ENCODE results near the gene CYP2S1. TPM values are rescaled to one million over a fixed set of nuclear protein-coding genes. Genes with fewer than 3 reads are reported as not detected.
"Not testable (repeated sequence)": the region's sequence is repeated elsewhere in the genome, so short reads cannot be mapped to it uniquely, and the experiment has no call there.

CYP2S1 gene
- 10 to 100 TPM in 1 of 2 donors, 1 to 10 TPM in 1; 8.6 to 26.7 TPM for total RNA-seq
- 13.3 TPM for polyA plus RNA-seq (2013, experiment 1 of 2)
- 5.1 TPM for polyA plus RNA-seq (2013, experiment 2 of 2)
- long read RNA-seq, experiment 1, partial matches to known transcripts: 0 of 7 reads
- long read RNA-seq, experiment 1, other reads (novel, unspliced or antisense): 3 of 7 reads
- long read RNA-seq, experiment 2, transcript CYP2S1-201 (9 exons, 2,782 nt): major isoform, 26 of 36 reads
- long read RNA-seq, experiment 2, partial matches to known transcripts: 0 of 36 reads
- long read RNA-seq, experiment 2, other reads (novel, unspliced or antisense): 10 of 36 reads
- long read RNA-seq, experiment 3, transcript CYP2S1-201 (9 exons, 2,782 nt): major isoform, 45 of 54 reads
- long read RNA-seq, experiment 3, partial matches to known transcripts: 3 of 54 reads
- long read RNA-seq, experiment 3, other reads (novel, unspliced or antisense): 6 of 54 reads
- long read RNA-seq, experiment 4, partial matches to known transcripts: 1 of 3 reads
- long read RNA-seq, experiment 4, other reads (novel, unspliced or antisense): 0 of 3 reads

GRCh38 chr19:41192574-41193429 is at the start of gene CYP2S1:
TSS of gene CYP2S1 (plus strand) at chr19:41193219. CDS start at chr19:41193265, 46 bp downstream.
- Mint-ChIP-seq H3K27me3 (ENCODE audit: insufficient read depth) (peaks cover 2% of the 10 kb centered on the region), H3K4me3 (peak within 1 kb of the TSS; percentile 69), H3K4me1 (peaks cover 29% of the 10 kb centered on the region), H3K36me3 (ENCODE audit: low read depth) (peaks cover 2% of the 10 kb centered on the region), H3K27ac (no peak within 1 kb of the TSS), H3K9me3 (no peaks in the 10 kb centered on the region)
- Histone ChIP-seq H3K27ac (ENCODE audit: low read depth, low read length) (no peak within 1 kb of the TSS), H3K27me3 (ENCODE audit: control insufficient read depth, insufficient read depth, low read length, poor library complexity, severe bottlenecking) (no peaks in the 10 kb centered on the region), H3K9ac (ENCODE audit: extremely low read depth, low read length, poor library complexity, severe bottlenecking) (no peak within 1 kb of the TSS), H3K4me1 (ENCODE audit: control insufficient read depth, insufficient read depth, low read length) (no peaks in the 10 kb centered on the region), H3K9me3 (ENCODE audit: control insufficient read depth, low read length) (no peaks in the 10 kb centered on the region), H3K4me3 (ENCODE audit: low read length) (peak within 1 kb of the TSS; percentile 82), H3K36me3 (ENCODE audit: control insufficient read depth, insufficient read depth, low read length) (no peaks in the 10 kb centered on the region)
- TF ChIP-seq CTCF (conservative IDR thresholded peaks at IDR 0.05): no peak
- 3 to 8% methylated on average over 15 to 58 of the region's 58 CpGs for WGBS, 2 experiments (ENCODE audit: insufficient coverage in 1 of 2, insufficient read length in 1 of 2)
- peak; percentile 91 for DNase-seq

- 22 to 51% methylated on average over 4 to 7 of the region's 7 CpGs for WGBS, 2 experiments (ENCODE audit: insufficient coverage in 1 of 2, insufficient read length in 1 of 2)
- peak; percentile 90 for TF ChIP-seq CTCF (conservative IDR thresholded peaks at IDR 0.05)
- no peaks in the 10 kb centered on the region for H3K36me3 ChIP-seq (ENCODE audit: control insufficient read depth, insufficient read depth, low read length)
- H3K9me3 ChIP-seq (ENCODE audit: control insufficient read depth, low read length): no peaks in the 10 kb centered on the region
- no peaks in the 10 kb centered on the region for H3K4me1 Mint-ChIP-seq
- no peak overlapping the region for H3K27ac Mint-ChIP-seq
- no peak overlapping the region for H3K27ac ChIP-seq (ENCODE audit: low read depth, low read length)
- H3K9me3 Mint-ChIP-seq: no peaks in the 10 kb centered on the region
- no peak overlapping the region for H3K9ac ChIP-seq (ENCODE audit: extremely low read depth, low read length, poor library complexity, severe bottlenecking)
- no peak overlapping the region for H3K4me3 Mint-ChIP-seq
- peaks cover 7% of the 10 kb centered on the region for H3K27me3 Mint-ChIP-seq (ENCODE audit: insufficient read depth)
- peak; percentile 95 for DNase-seq
- H3K4me3 ChIP-seq (ENCODE audit: low read length): no peak overlapping the region
- H3K36me3 Mint-ChIP-seq (ENCODE audit: low read depth): no peaks in the 10 kb centered on the region
- H3K27me3 ChIP-seq (ENCODE audit: control insufficient read depth, insufficient read depth, low read length, poor library complexity, severe bottlenecking): no peaks in the 10 kb centered on the region
- no peaks in the 10 kb centered on the region for H3K4me1 ChIP-seq (ENCODE audit: control insufficient read depth, insufficient read depth, low read length)
These were observed 48.6 kb upstream of the CYP2S1 start for GRCh38 chr19:41144403-41144802.

- Histone ChIP-seq H3K4me3 (ENCODE audit: low read length) (no peak overlapping the region), H3K4me1 (ENCODE audit: control insufficient read depth, insufficient read depth, low read length) (no peaks in the 10 kb centered on the region), H3K27ac (ENCODE audit: low read depth, low read length) (no peak overlapping the region), H3K9me3 (ENCODE audit: control insufficient read depth, low read length) (no peaks in the 10 kb centered on the region), H3K36me3 (ENCODE audit: control insufficient read depth, insufficient read depth, low read length) (no peaks in the 10 kb centered on the region), H3K27me3 (ENCODE audit: control insufficient read depth, insufficient read depth, low read length, poor library complexity, severe bottlenecking) (no peaks in the 10 kb centered on the region), H3K9ac (ENCODE audit: extremely low read depth, low read length, poor library complexity, severe bottlenecking) (no peak overlapping the region)
- Mint-ChIP-seq H3K36me3 (ENCODE audit: low read depth) (no peaks in the 10 kb centered on the region), H3K4me3 (no peak overlapping the region), H3K27ac (no peak overlapping the region), H3K9me3 (no peaks in the 10 kb centered on the region), H3K4me1 (no peaks in the 10 kb centered on the region), H3K27me3 (ENCODE audit: insufficient read depth) (no peaks in the 10 kb centered on the region)
- no peak for TF ChIP-seq CTCF (conservative IDR thresholded peaks at IDR 0.05)
- no peak for DNase-seq
- WGBS, 2 experiments (ENCODE audit: insufficient coverage in 1 of 2, insufficient read length in 1 of 2): 97% methylated on average over 2 of the region's 2 CpGs; no CpG with 5 or more reads in 1 of the 2 experiments
These were observed 43.2 kb upstream of the CYP2S1 start for GRCh38 chr19:41149831-41150230.

- H3K36me3 ChIP-seq (ENCODE audit: control insufficient read depth, insufficient read depth, low read length); H3K4me3 ChIP-seq (ENCODE audit: low read length); H3K36me3 Mint-ChIP-seq (ENCODE audit: low read depth); H3K27me3 ChIP-seq (ENCODE audit: control insufficient read depth, insufficient read depth, low read length, poor library complexity, severe bottlenecking); H3K4me1 Mint-ChIP-seq; H3K4me1 ChIP-seq (ENCODE audit: control insufficient read depth, insufficient read depth, low read length); H3K27ac Mint-ChIP-seq; H3K9me3 Mint-ChIP-seq; DNase-seq; H3K27ac ChIP-seq (ENCODE audit: low read depth, low read length); H3K9ac ChIP-seq (ENCODE audit: extremely low read depth, low read length, poor library complexity, severe bottlenecking); H3K27me3 Mint-ChIP-seq (ENCODE audit: insufficient read depth); H3K9me3 ChIP-seq (ENCODE audit: control insufficient read depth, low read length); H3K4me3 Mint-ChIP-seq: not testable (repeated sequence)
- 85 to 92% methylated on average over 5 to 6 of the region's 7 CpGs for WGBS, 2 experiments (ENCODE audit: insufficient coverage in 1 of 2, insufficient read length in 1 of 2)
These were observed 42.0 kb upstream of the CYP2S1 start for GRCh38 chr19:41150986-41151385.

Measured in endodermal cell (in vitro differentiated cells).